Erythroblast (primary cell): ENCODE measurements around the gene TYK2.
"Not testable (repeated sequence)": the region's sequence is repeated elsewhere in the genome, so short reads cannot be mapped to it uniquely, and the experiment has no call there.

ENCODE experiments used
- GATA1 ChIP-seq: IDR thresholded peaks from 2 replicates; pipeline ENCODE4 v1.6.1; 2011; ENCODE audit warnings: low read depth, mild to moderate bottlenecking, control low read depth, low read length, moderate library complexity
- POLR2A ChIP-seq: IDR thresholded peaks from 2 replicates; pipeline ENCODE4 v1.6.1; 2011; ENCODE audit warnings: mild to moderate bottlenecking, low read length

DNA sequence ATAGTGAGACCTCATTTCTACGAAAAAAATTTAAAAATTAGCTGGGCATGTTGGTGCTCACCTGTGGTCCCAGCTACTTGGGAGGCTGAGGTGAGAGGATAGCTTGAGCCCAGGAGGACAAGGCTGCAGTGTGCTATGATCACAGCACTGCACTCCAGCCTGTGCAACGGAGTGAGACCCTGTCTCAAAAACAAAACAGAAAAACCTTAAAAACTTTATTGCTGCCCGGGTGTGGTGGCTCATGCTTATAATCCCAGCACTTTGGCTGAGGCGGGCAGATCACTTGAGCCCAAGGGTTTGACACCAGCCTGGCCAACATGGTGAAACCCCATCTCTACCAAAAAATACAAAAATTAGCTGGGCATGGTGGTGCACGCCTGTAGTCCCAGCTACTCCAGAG lies 30.9 kb upstream of the TYK2 start:
- not testable (repeated sequence) for TF ChIP-seq POLR2A, GATA1
